GM12878 (cell line): ENCODE data around the gene CLEC7A. TPM values are rescaled to one million over a fixed set of nuclear protein-coding genes. Genes with fewer than 3 reads are reported as not detected.

Experiments used
- ATAC-seq: fragments of 200-7000 bp; cut with Tn5 transposase; 3 replicates; pipeline ENCODE4 v1.9.1; 2020; ENCODE audit warnings: mild to moderate bottlenecking, moderate library complexity
- BruUV-seq: library from RNA; stranded (reverse); fragments of 400-500 nt; replicated peaks from 2 replicates; lab custom pipeline; 2021; lab: Mats Ljungman, UMichigan
- CTCF ChIA-PET: fragments of 300-600 bp; sonication (Branson Sonifier 250); formaldehyde crosslinking; extraction: SDS; loops from one replicate; lab custom pipeline; 2021; ENCODE audit warnings: inconsistent platforms; lab: Yijun Ruan, JAX
- POLR2A ChIA-PET: fragments of 350-600 bp; formaldehyde crosslinking; extraction: SDS; loops from one replicate; lab custom pipeline; 2021; ENCODE audit warnings: inconsistent platforms; lab: Charles Lee
- RAD21 ChIA-PET: fragments of 300-600 bp; sonication (Branson Sonifier 250); formaldehyde crosslinking; loops from one replicate; lab custom pipeline; 2023; ENCODE audit warnings: antibody characterized with exemption; ENCODE audit not compliant: unreplicated experiment; lab: Charles Lee
- SMC1A ChIA-PET: fragments of 300-600 bp; sonication (Branson Sonifier 250); formaldehyde crosslinking; loops from one replicate; lab custom pipeline; 2023; ENCODE audit not compliant: unreplicated experiment, uncharacterized antibody; lab: Charles Lee
- DNase-seq: peaks from one replicate; pipeline ENCODE4 v3.0.0-alpha.2; 2011; ENCODE audit warnings: low read depth, low spot score
- FAIRE-seq: peaks from 3 replicates; lab custom pipeline; 2011; peaks lifted over from hg19 to GRCh38; lab: Jason Lieb, UNC
- H2AFZ ChIP-seq: 2 replicates; pipeline ENCODE4 v1.6.0; 2011; ENCODE audit warnings: low read depth, low read length, control low read depth; ENCODE audit not compliant: control insufficient read depth
- H3K27ac ChIP-seq: 2 replicates; pipeline ENCODE4 v1.5.1; 2011; ENCODE audit warnings: control low read depth; ENCODE audit not compliant: control insufficient read depth, insufficient read depth
- H3K27me3 ChIP-seq, 2 experiments: replicated peaks in 1 of 2; 2 replicates each; pipeline versions ENCODE4 v1.6.0 to v1.6.1; 2011; ENCODE audit warnings: low read length in 1 of 2; ENCODE audit not compliant: control insufficient read depth in 2 of 2, insufficient read depth in 2 of 2
- H3K36me3 ChIP-seq, 2 experiments: 2 replicates each; pipeline ENCODE4 v1.5.1; 2011; ENCODE audit warnings: low read length in 1 of 2; ENCODE audit not compliant: control insufficient read depth in 2 of 2, insufficient read depth in 2 of 2
- H3K4me1 ChIP-seq: 2 replicates; pipeline ENCODE4 v1.6.1; 2011; ENCODE audit warnings: mild to moderate bottlenecking, low read length, moderate library complexity, mixed read lengths; ENCODE audit not compliant: control insufficient read depth, insufficient read depth
- H3K4me2 ChIP-seq: 2 replicates; pipeline ENCODE4 v1.6.0; 2011; ENCODE audit warnings: control low read depth; ENCODE audit not compliant: control insufficient read depth, insufficient read depth
- H3K4me3 ChIP-seq: fragments of 200-600 bp; sonication (generic); 2 replicates; pipeline ENCODE4 v1.5.1; 2016
- H3K79me2 ChIP-seq: 2 replicates; pipeline ENCODE4 v1.6.0; 2011; ENCODE audit warnings: low read length; ENCODE audit not compliant: control insufficient read depth, insufficient read depth
- H3K9ac ChIP-seq: 2 replicates; pipeline ENCODE4 v1.8.0; 2011; ENCODE audit warnings: low read length, control low read depth, mixed read lengths; ENCODE audit not compliant: control insufficient read depth, insufficient read depth
- H3K9me3 ChIP-seq: replicated peaks from 3 replicates; pipeline ENCODE4 v1.5.1; 2011; ENCODE audit warnings: mild to moderate bottlenecking, low read length; ENCODE audit not compliant: control insufficient read depth, insufficient read depth
- H4K20me1 ChIP-seq: 2 replicates; pipeline ENCODE4 v1.6.0; 2011; ENCODE audit not compliant: control insufficient read depth, insufficient read depth
- BACH1 ChIP-seq: fragments of 450-650 bp; IDR thresholded peaks from 2 replicates; pipeline ENCODE4 v1.6.1; 2017; ENCODE audit warnings: mild to moderate bottlenecking, borderline replicate concordance
- CREM ChIP-seq: IDR thresholded peaks from 2 replicates; pipeline ENCODE4 v1.6.1; 2014; ENCODE audit warnings: antibody characterized with exemption, low read depth
- EED ChIP-seq: sonication (generic); IDR thresholded peaks from 2 replicates; pipeline ENCODE4 v1.6.1; 2016; ENCODE audit warnings: antibody characterized with exemption, low read depth
- JUND ChIP-seq: IDR thresholded peaks from 2 replicates; pipeline ENCODE4 v1.6.1; 2012; ENCODE audit warnings: low read depth, mild to moderate bottlenecking, low read length, improper control_type of control experiment, moderate library complexity
- MTA3 ChIP-seq: IDR thresholded peaks from 2 replicates; pipeline ENCODE4 v1.6.1; 2012; ENCODE audit warnings: low read length, inconsistent platforms, borderline replicate concordance
- POLR2A ChIP-seq: IDR thresholded peaks from 2 replicates; pipeline ENCODE4 v1.6.1; 2011; ENCODE audit warnings: low read depth, mild to moderate bottlenecking, low read length
- SREBF2 ChIP-seq: IDR thresholded peaks from 2 replicates; pipeline ENCODE4 v1.6.1; 2012; ENCODE audit warnings: mild to moderate bottlenecking, low read length
- SRF ChIP-seq, 2 experiments: IDR thresholded peaks; 2 replicates each; pipeline ENCODE4 v1.6.1; 2011; ENCODE audit warnings: low read depth in 2 of 2, low read length in 2 of 2, mild to moderate bottlenecking in 1 of 2, moderate library complexity in 1 of 2
- USF2 ChIP-seq: IDR thresholded peaks from 2 replicates; pipeline ENCODE4 v1.6.1; 2011; ENCODE audit warnings: low read depth, low read length, improper control_type of control experiment, borderline replicate concordance
- ZBTB40 ChIP-seq: fragments of 450-650 bp; IDR thresholded peaks from 2 replicates; pipeline ENCODE4 v1.6.1; 2016; ENCODE audit warnings: mild to moderate bottlenecking, moderate library complexity, borderline replicate concordance
- WGBS: methylation state at CpG from one replicate; pipeline ENCODE4 v1.1.6; 2016; ENCODE audit warnings: low lambda C conversion rate; ENCODE audit not compliant: insufficient replicate concordance, insufficient coverage; ENCODE audit errors: missing lambda C conversion rate; 5-methylcytosine and 5-hydroxymethylcytosine counted together
- in situ Hi-C: fragments of 300-500 bp; cut with MboI; formaldehyde crosslinking; loops from 9 replicates; pipeline ENCODE4 v1.14.3; 2018; ENCODE audit warnings: mixed read lengths
- intact Hi-C: fragments of 100-400 bp; cut with micrococcal nuclease; formaldehyde crosslinking; loops from one replicate; pipeline ENCODE4 v1.14.2; 2022; ENCODE audit not compliant: unreplicated experiment
- polyA plus RNA-seq, 11 experiments: library from polyadenylated mRNA; depleted of rRNA in 4 of 11; unstranded in 6 of 11; stranded (reverse) in 5 of 11; fragments of >200 nt; fragmentation: Nextera tagmentation in 4 of 11; fragmentation: Illumina TruSeq in 1 of 11; extraction: Ambion mirVana in 4 of 11; extraction: Trizol in 1 of 11; gene quantifications; 1 replicate in 1 of 11; 2 replicates in 10 of 11; pipeline versions ENCODE4 v1.2.1 to v1.2.3, GENCODE V29; 2011 to 2016; ENCODE audit warnings: inconsistent platforms in 2 of 11, missing spikeins in 2 of 11, low read depth in 1 of 11
- total RNA-seq, 4 experiments: library from RNA; depleted of rRNA in 3 of 4; stranded (reverse); fragments of >200 nt in 3 of 4; fragmentation: Illumina TruSeq in 1 of 4; extraction: Trizol in 1 of 4; gene quantifications; 2 replicates each; pipeline versions ENCODE4 v1.2.1 to v1.2.3, GENCODE V29; 2013 to 2021

The CLEC7A gene
- total and polyA plus RNA-seq, 10 of the 15 experiments (the other 5 are each of a cell fraction or from before 2014, with no cell fraction given), result not detected

GRCh38 chr12:10132850-10133370, 2.9 kb upstream of the CLEC7A start:
- ChIA-PET SMC1A (interaction anchor here (1.2 kb wide), 1 partner anchor 10 kb away, joined by 3 read pairs; no protein-coding TSS in a partner anchor), POLR2A (no interaction called here), RAD21 (no interaction called here), CTCF (no interaction called here)
- intact Hi-C loops (loop anchor here (5.0 kb wide), 1 partner anchor 186 kb away; no protein-coding TSS in a partner anchor), in situ Hi-C loops (no loop called here)
- H3K4me2 ChIP-seq, result no peak overlapping the region
- peaks cover 8% of the 10 kb centered on the region; the same call in 1 of the 2 replicates for H3K4me1 ChIP-seq
- no TSS peak for BruUV-seq
- no peak for TF ChIP-seq SRF (IDR thresholded peaks at IDR 0.05; ENCODE audit: low read depth in 2 of 2, low read length in 2 of 2)
- no peaks in the 10 kb centered on the region for H4K20me1 ChIP-seq
- peaks cover 5% of the 10 kb centered on the region; the same call in 2 of the 3 replicates for H3K9me3 ChIP-seq
- no peak for ATAC-seq
- DNase-seq, result no peak
- H3K4me3 ChIP-seq, result no peak overlapping the region
- no peaks in the 10 kb centered on the region; a peak in 2 of 4 replicates for H3K27me3 ChIP-seq
- no peak overlapping the region for H2AFZ ChIP-seq
- no peaks in the 10 kb centered on the region for H3K36me3 ChIP-seq
- H3K27ac ChIP-seq, result no peak overlapping the region
- FAIRE-seq, result no peak
- H3K79me2 ChIP-seq, result no peaks in the 10 kb centered on the region
- WGBS, result 64% methylated on average over 6 of the region's 6 CpGs
- no peak overlapping the region for H3K9ac ChIP-seq

GRCh38 chr12:10131111-10131690, 1.2 kb upstream of the CLEC7A start:
- 83% methylated on average over 1 of the region's 2 CpGs for WGBS
- Histone ChIP-seq H3K9me3 (peaks cover 5% of the 10 kb centered on the region; the same call in 2 of the 3 replicates), H3K4me2 (no peak overlapping the region), H3K27me3 (no peaks in the 10 kb centered on the region; a peak in 1 of 4 replicates), H3K27ac (no peak overlapping the region), H3K4me1 (peaks cover 8% of the 10 kb centered on the region; the same call in 1 of the 2 replicates), H2AFZ (no peak overlapping the region), H4K20me1 (no peaks in the 10 kb centered on the region), H3K36me3 (no peaks in the 10 kb centered on the region), H3K79me2 (no peaks in the 10 kb centered on the region), H3K4me3 (no peak overlapping the region), H3K9ac (no peak overlapping the region)
- ChIA-PET CTCF (interaction anchor here (1.0 to 2.4 kb wide), 6 partner anchors 9 to 381 kb away, joined by 3 to 13 read pairs (median 5); no protein-coding TSS in a partner anchor), POLR2A (no interaction called here), RAD21 (no interaction called here), SMC1A (interaction anchor here (1.0 to 1.8 kb wide), 4 partner anchors 8 to 374 kb away, joined by 5 to 6 read pairs (median 5); no protein-coding TSS in a partner anchor)
- TF ChIP-seq SREBF2, result no peak
- no peak for TF ChIP-seq POLR2A
- TF ChIP-seq CREM, result no peak
- no peak for TF ChIP-seq USF2
- TF ChIP-seq JUND, result no peak
- no peak for TF ChIP-seq ZBTB40
- no peak for TF ChIP-seq BACH1
- no peak for TF ChIP-seq EED
- TF ChIP-seq MTA3, result no peak
- intact Hi-C loops (loop anchor here (5.0 kb wide), 1 partner anchor 184 kb away; no protein-coding TSS in a partner anchor), in situ Hi-C loops (no loop called here)
- DNase-seq (no peak), FAIRE-seq (no peak), ATAC-seq (no peak)
- BruUV-seq, result no TSS peak
